Panc1 (cell line): ENCODE measurements around the gene AMPD1. TPM values are rescaled to one million over a fixed set of nuclear protein-coding genes. Genes with fewer than 3 reads are reported as not detected.

Source experiments
- ATAC-seq: fragments of 200-7000 bp; cut with Tn5 transposase; 2 replicates; pipeline ENCODE4 v1.9.1; 2020; ENCODE audit warnings: mild to moderate bottlenecking, moderate library complexity
- BruUV-seq: library from RNA; stranded (reverse); fragments of 400-500 nt; replicated peaks from 2 replicates; lab custom pipeline; 2021; lab: Mats Ljungman, UMichigan
- CTCF ChIA-PET: fragments of 300-600 bp; sonication (Branson Sonifier 250); formaldehyde crosslinking; loops from one replicate; lab custom pipeline; 2022; ENCODE audit warnings: antibody characterized with exemption; lab: Charles Lee
- POLR2A ChIA-PET: fragments of 300-600 bp; sonication (Branson Sonifier 250); formaldehyde crosslinking; loops from one replicate; lab custom pipeline; 2022; ENCODE audit warnings: antibody characterized with exemption; lab: Charles Lee
- DNase-seq: peaks from one replicate; pipeline ENCODE4 v3.0.0-alpha.2; 2010; ENCODE audit warnings: low read depth, low spot score
- H3K27ac ChIP-seq: 2 replicates; pipeline ENCODE4 v1.5.1; 2011; ENCODE audit warnings: mild to moderate bottlenecking, low read length, inconsistent platforms
- H3K27me3 ChIP-seq: fragments of 200-500 bp; sonication (Bioruptor generic); 2 replicates; pipeline ENCODE4 v1.6.0; 2014; ENCODE audit warnings: low read length, inconsistent platforms; ENCODE audit not compliant: control insufficient read depth, insufficient read depth
- H3K36me3 ChIP-seq: fragments of 200-500 bp; sonication (Bioruptor generic); 2 replicates; pipeline ENCODE4 v1.5.1; 2014; ENCODE audit warnings: inconsistent platforms, mild to moderate bottlenecking, low read length, moderate library complexity; ENCODE audit not compliant: control insufficient read depth, insufficient read depth
- H3K4me1 ChIP-seq: 2 replicates; pipeline ENCODE4 v1.5.1; 2011; ENCODE audit warnings: inconsistent platforms, mild to moderate bottlenecking, low read length, moderate library complexity; ENCODE audit not compliant: control insufficient read depth, insufficient read depth
- H3K4me3 ChIP-seq, 2 experiments: 2 replicates each; pipeline ENCODE4 v1.5.1; 2011 to 2012; ENCODE audit warnings: low read depth in 2 of 2, low read length in 2 of 2, mild to moderate bottlenecking in 2 of 2, inconsistent platforms in 1 of 2, moderate library complexity in 1 of 2
- H3K9me3 ChIP-seq: fragments of 200-500 bp; sonication (Bioruptor generic); 2 replicates; pipeline ENCODE4 v1.5.1; 2014; ENCODE audit warnings: low read depth, mild to moderate bottlenecking, inconsistent platforms, low read length, moderate library complexity; ENCODE audit not compliant: control insufficient read depth, insufficient read depth
- CTCF ChIP-seq: fragments of 450-650 bp; IDR thresholded peaks from 2 replicates; pipeline ENCODE4 v1.5.1; 2017; ENCODE audit warnings: mild to moderate bottlenecking
- POLR2AphosphoS5 ChIP-seq: IDR thresholded peaks from 2 replicates; pipeline ENCODE4 v1.6.1; 2012; ENCODE audit warnings: mild to moderate bottlenecking, low read depth, low read length, moderate library complexity
- REST ChIP-seq, 2 experiments: IDR thresholded peaks; 2 replicates each; pipeline ENCODE4 v1.6.1; 2011 to 2012; ENCODE audit warnings: low read depth in 2 of 2, control low read depth in 1 of 2, low read length in 1 of 2, mild to moderate bottlenecking in 1 of 2, moderate library complexity in 1 of 2; ENCODE audit not compliant: insufficient read depth in 1 of 2
- SIN3A ChIP-seq: IDR thresholded peaks from 2 replicates; pipeline ENCODE4 v1.6.1; 2012; ENCODE audit warnings: low read depth, mild to moderate bottlenecking, low read length, moderate library complexity, borderline replicate concordance; ENCODE audit not compliant: insufficient read depth
- TCF7L2 ChIP-seq: IDR thresholded peaks from 2 replicates; pipeline ENCODE4 v1.6.1; 2011; ENCODE audit warnings: mild to moderate bottlenecking, low read depth, low read length, inconsistent platforms
- in situ Hi-C: cut with HindIII; loops from 2 replicates; pipeline ENCODE4 v1.10.0; 2016; ENCODE audit warnings: low sequenced_read_pairs, low pct_unique_long_range_greater_than_20kb
- intact Hi-C: fragments of 100-400 bp; cut with micrococcal nuclease; formaldehyde crosslinking; loops from one replicate; pipeline ENCODE4 v1.10.0; 2022; ENCODE audit not compliant: unreplicated experiment
- total RNA-seq: library from RNA; stranded (reverse); gene quantifications from one replicate; pipeline ENCODE4 v1.2.1, GENCODE V29; 2021; ENCODE audit not compliant: unreplicated experiment

Gene AMPD1
- total RNA-seq, 1 experiment from 2014 or later = not detected

GRCh38 chr1:114651893-114652292, 43.5 kb downstream of the AMPD1 start:
- H3K4me3 ChIP-seq = no peak overlapping the region
- H3K36me3 ChIP-seq = no peaks in the 10 kb centered on the region
- H3K27me3 ChIP-seq = no peaks in the 10 kb centered on the region
- no peak for ATAC-seq
- no peak for DNase-seq
- BruUV-seq = no TSS peak
- H3K4me1 ChIP-seq = no peaks in the 10 kb centered on the region
- intact Hi-C loops (no loop called here), in situ Hi-C loops (no loop called here)
- no peak overlapping the region for H3K27ac ChIP-seq
- ChIA-PET CTCF (no interaction called here), POLR2A (no interaction called here)
- no peaks in the 10 kb centered on the region for H3K9me3 ChIP-seq
- TF ChIP-seq SIN3A (no peak), REST (IDR thresholded peaks at IDR 0.05; ENCODE audit: insufficient read depth in 1 of 2, low read depth in 2 of 2, low read length in 1 of 2) (no peak), POLR2AphosphoS5 (no peak), TCF7L2 (no peak), CTCF (no peak)

DNA sequence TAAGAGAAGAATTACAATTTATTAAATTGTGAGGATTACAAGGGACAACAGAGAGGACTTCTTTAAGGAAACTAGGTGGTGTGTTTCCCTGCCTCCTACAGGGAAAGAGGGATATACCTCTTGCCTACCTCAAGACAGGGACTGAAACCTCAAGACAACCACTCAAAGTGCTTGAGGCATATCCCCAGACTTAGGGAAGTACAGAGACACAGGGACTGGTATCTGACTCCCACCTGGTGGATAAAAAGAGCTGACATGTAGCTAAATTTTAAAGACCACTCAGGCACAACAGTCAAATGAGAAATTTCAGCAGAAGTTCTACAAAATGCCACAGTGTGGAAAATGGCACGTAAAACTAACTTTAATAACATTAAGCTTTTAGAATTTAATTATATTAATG, 46.8 kb downstream of the AMPD1 start:
- in situ Hi-C loops (no loop called here), intact Hi-C loops (no loop called here)
- Histone ChIP-seq H3K4me1 (no peaks in the 10 kb centered on the region), H3K36me3 (no peaks in the 10 kb centered on the region), H3K4me3 (no peak overlapping the region), H3K27ac (no peak overlapping the region), H3K9me3 (no peaks in the 10 kb centered on the region), H3K27me3 (no peaks in the 10 kb centered on the region)
- BruUV-seq = no TSS peak
- CTCF ChIA-PET = no interaction called here
- POLR2A ChIA-PET = no interaction called here
- ATAC-seq = no peak
- TF ChIP-seq REST (IDR thresholded peaks at IDR 0.05; ENCODE audit: insufficient read depth in 1 of 2, low read depth in 2 of 2, low read length in 1 of 2) = no peak
- no peak for TF ChIP-seq CTCF
- no peak for TF ChIP-seq SIN3A
- no peak for TF ChIP-seq POLR2AphosphoS5
- no peak for TF ChIP-seq TCF7L2
- DNase-seq = no peak
